Measurements from ENCODE around the gene SRP14.
"Not testable (repeated sequence)": the region's sequence is repeated elsewhere in the genome, so short reads cannot be mapped to it uniquely, and the experiment has no call there.

SRP14 gene

DNA sequence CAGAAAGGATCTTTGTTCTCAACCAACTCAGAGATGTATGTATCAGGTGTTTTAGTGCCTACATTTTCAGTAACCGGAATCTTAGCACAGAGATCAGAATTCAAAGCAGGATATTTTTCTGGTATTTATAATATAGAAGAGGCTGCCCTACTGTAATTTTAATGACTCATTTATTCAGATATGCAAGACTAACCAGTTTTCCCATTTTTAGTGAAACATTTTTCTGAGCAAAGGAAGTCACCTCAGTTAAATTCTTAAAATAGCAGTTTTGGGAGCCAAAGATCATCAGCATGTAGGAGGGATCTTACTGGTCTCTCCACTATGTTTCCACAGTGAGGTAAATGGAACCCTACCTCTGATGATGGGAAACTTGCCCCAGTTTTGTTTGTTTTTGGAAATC is 42.0 kb downstream of the SRP14 start:
- H3K27me3 ChIP-seq (ENCODE audit: control insufficient read depth, insufficient read depth, low read length) = no peaks in the 10 kb centered on the region
- no peak overlapping the region for H3K9ac ChIP-seq (ENCODE audit: low read depth, low read length)
- H3K4me3 ChIP-seq (ENCODE audit: low read depth, low read length) = no peak overlapping the region
- 0 out of 2 replicates have a peak, but pooled peaks cover 1% of the 10 kb centered on the region for H3K4me1 ChIP-seq (ENCODE audit: control insufficient read depth, insufficient read depth, low read length)
- H3K9me3 ChIP-seq (ENCODE audit: control insufficient read depth, insufficient read depth, low read length) = no peaks in the 10 kb centered on the region
- H3K27ac ChIP-seq (ENCODE audit: low read depth, low read length) = no peak overlapping the region
- peaks cover 97% of the 10 kb centered on the region for H3K36me3 ChIP-seq (ENCODE audit: control insufficient read depth, insufficient read depth, low read length)

GRCh38 chr15:39996228-39996627 is 42.8 kb downstream of the SRP14 start:
- not testable (repeated sequence) for H3K9me3 ChIP-seq (ENCODE audit: control insufficient read depth, insufficient read depth, low read length); H3K4me3 ChIP-seq (ENCODE audit: low read depth, low read length); H3K27ac ChIP-seq (ENCODE audit: low read depth, low read length); H3K9ac ChIP-seq (ENCODE audit: low read depth, low read length); H3K4me1 ChIP-seq (ENCODE audit: control insufficient read depth, insufficient read depth, low read length); H3K27me3 ChIP-seq (ENCODE audit: control insufficient read depth, insufficient read depth, low read length)
- peaks cover 97% of the 10 kb centered on the region for H3K36me3 ChIP-seq (ENCODE audit: control insufficient read depth, insufficient read depth, low read length)

DNA sequence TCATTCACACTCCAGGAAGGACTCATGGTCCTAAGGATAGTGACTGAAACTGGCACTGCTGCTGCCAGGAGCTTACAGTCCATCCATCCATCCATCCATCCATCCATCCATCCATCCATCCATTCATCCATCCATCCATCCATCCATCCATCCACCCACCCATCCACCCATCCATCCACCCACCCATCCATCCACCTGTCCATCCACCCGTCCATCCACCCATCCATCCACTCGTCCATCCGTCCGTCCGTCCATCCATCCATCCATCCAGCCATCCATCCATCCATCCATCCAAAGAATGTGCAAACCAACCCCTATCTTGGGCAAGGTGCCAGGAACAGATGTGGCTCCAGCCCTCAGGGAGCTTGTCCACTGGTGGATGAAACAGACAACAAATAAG is 46.0 kb downstream of the SRP14 start:
- not testable (repeated sequence) for H3K9me3 ChIP-seq (ENCODE audit: control insufficient read depth, insufficient read depth, low read length); H3K4me3 ChIP-seq (ENCODE audit: low read depth, low read length); H3K9ac ChIP-seq (ENCODE audit: low read depth, low read length); H3K4me1 ChIP-seq (ENCODE audit: control insufficient read depth, insufficient read depth, low read length); H3K27me3 ChIP-seq (ENCODE audit: control insufficient read depth, insufficient read depth, low read length); H3K27ac ChIP-seq (ENCODE audit: low read depth, low read length)
- H3K36me3 ChIP-seq (ENCODE audit: control insufficient read depth, insufficient read depth, low read length) = peaks cover 99% of the 10 kb centered on the region

GRCh38 chr15:39990706-39991105 is 48.3 kb downstream of the SRP14 start:
- Histone ChIP-seq H3K27me3 (ENCODE audit: control insufficient read depth, insufficient read depth, low read length) (no peaks in the 10 kb centered on the region), H3K9me3 (ENCODE audit: control insufficient read depth, insufficient read depth, low read length) (no peaks in the 10 kb centered on the region), H3K27ac (ENCODE audit: low read depth, low read length) (no peak overlapping the region), H3K4me3 (ENCODE audit: low read depth, low read length) (no peak overlapping the region), H3K9ac (ENCODE audit: low read depth, low read length) (no peak overlapping the region), H3K36me3 (ENCODE audit: control insufficient read depth, insufficient read depth, low read length) (peaks cover 96% of the 10 kb centered on the region), H3K4me1 (ENCODE audit: control insufficient read depth, insufficient read depth, low read length) (no peaks in the 10 kb centered on the region)

DNA sequence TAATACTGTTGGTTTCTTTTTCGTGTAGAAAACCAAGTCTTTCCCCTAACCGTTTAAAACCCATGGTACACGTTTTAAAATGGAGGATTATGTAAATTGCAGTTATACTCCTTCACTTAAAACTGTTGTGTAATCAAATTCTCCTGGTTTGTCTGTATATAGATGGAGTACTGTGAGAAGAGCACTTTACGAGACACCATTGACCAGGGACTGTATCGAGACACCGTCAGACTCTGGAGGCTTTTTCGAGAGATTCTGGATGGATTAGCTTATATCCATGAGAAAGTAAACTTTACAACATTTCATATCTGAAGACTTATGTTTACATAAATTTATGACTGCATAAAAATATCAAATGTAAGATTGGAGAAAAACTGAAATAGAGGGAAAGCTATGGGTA is 51.2 kb downstream of the SRP14 start:
- Histone ChIP-seq H3K4me1 (ENCODE audit: control insufficient read depth, insufficient read depth, low read length) (no peaks in the 10 kb centered on the region), H3K27me3 (ENCODE audit: control insufficient read depth, insufficient read depth, low read length) (no peaks in the 10 kb centered on the region), H3K9me3 (ENCODE audit: control insufficient read depth, insufficient read depth, low read length) (no peaks in the 10 kb centered on the region), H3K4me3 (ENCODE audit: low read depth, low read length) (no peak overlapping the region), H3K9ac (ENCODE audit: low read depth, low read length) (no peak overlapping the region), H3K36me3 (ENCODE audit: control insufficient read depth, insufficient read depth, low read length) (peaks cover 73% of the 10 kb centered on the region), H3K27ac (ENCODE audit: low read depth, low read length) (no peak overlapping the region)

Data from HUES48 (cell line).